GM15510 (cell line): Measurements from ENCODE around the gene CRTC3.

Experiments used
- POLR2A ChIP-seq: IDR thresholded peaks from 3 replicates; pipeline ENCODE4 v1.6.1; 2011; ENCODE audit warnings: borderline replicate concordance; ENCODE audit not compliant: insufficient read length; ENCODE audit errors: extremely low read depth

CRTC3 gene

DNA sequence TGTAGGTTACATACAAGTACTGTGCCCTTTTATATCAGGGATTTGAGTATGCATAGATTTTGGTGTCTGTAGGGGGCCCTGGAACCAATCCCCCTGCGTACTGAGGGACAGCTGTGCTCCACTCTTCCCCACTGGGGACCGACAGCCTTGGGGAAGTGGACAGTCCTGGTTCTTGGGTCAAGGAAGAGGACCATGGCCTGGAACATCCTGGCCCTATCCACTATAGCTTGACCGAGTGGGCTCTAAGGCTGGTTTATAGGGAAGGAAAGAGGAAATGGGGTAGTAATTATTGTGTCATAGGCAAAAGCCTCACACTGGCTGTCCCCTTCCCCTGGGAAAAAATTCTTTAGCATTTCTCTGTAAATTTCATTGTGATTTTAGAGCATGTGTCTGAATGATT, 49.5 kb downstream of the CRTC3 start:
- no peak for TF ChIP-seq POLR2A

DNA sequence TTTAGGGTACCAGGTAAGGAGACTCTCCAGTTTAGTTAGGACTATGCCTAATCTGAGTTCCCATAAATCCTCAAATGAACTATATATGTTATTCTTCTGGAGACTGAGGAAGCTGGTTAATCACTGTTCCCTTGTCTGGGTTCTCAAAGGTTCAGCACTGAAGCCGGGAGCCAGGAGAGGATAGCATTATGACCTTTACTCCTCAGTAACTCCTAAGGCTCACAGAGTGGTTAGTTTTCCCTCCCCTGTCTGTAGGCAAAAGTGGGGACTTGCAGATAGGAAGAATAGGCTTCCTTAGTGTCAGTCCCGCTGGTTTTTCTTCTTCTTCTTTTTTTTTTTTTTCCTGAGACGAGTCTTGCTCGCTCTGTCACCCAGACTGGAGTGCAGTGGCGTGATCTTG, 50.4 kb downstream of the CRTC3 start:
- no peak for TF ChIP-seq POLR2A

DNA sequence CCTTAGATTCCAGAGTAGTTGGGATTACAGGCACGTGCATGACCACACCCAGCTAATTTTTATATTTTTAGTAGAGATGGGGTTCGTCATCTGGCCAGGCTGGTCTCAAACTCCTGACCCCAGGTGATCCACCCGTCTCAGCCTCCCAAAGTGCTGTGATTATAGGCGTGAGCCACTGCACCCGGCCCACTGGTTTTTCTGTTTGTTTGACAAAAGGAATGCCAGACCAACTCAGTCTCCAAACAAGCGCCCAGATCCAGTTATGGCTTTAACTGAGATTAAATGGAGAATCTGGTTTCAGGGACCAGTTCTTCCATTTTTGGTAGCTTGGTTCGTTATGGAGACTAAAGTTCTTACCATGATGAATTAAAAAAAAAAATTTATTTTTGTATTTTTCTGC, 50.8 kb downstream of the CRTC3 start:
- TF ChIP-seq POLR2A, result no peak

DNA sequence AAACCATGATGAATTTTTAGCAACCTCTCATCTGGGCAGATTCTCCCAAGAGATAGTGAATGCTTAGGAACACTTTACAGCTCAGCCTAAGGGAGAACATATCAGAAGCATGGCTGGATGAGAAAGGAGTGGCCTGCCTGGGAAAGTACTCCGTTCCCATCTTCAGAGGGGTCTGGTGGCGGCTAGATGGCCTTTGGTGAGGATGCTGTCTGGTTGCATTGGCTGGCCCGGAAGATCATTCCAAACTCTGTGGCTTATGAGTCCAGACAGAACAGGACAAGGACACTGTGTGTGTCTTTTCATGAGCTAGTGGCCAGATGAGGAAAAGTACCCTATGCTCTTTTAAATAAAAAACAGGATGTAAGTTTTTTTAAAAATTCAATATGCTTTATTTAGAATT, 51.2 kb downstream of the CRTC3 start:
- TF ChIP-seq POLR2A, result no peak

- TF ChIP-seq POLR2A, result no peak
These were observed 52.1 kb downstream of the CRTC3 start for GRCh38 chr15:90581771-90582352.

- TF ChIP-seq POLR2A, result no peak
These were observed 52.8 kb downstream of the CRTC3 start for GRCh38 chr15:90582553-90582952.

- TF ChIP-seq POLR2A, result no peak
These were observed 53.9 kb downstream of the CRTC3 start for GRCh38 chr15:90583471-90584252.

GRCh38 chr15:90584841-90585240, 55.1 kb downstream of the CRTC3 start:
- no peak for TF ChIP-seq POLR2A

GRCh38 chr15:90585863-90586262, 56.1 kb downstream of the CRTC3 start:
- no peak for TF ChIP-seq POLR2A

GRCh38 chr15:90586948-90587347, 57.2 kb downstream of the CRTC3 start:
- no peak for TF ChIP-seq POLR2A

DNA sequence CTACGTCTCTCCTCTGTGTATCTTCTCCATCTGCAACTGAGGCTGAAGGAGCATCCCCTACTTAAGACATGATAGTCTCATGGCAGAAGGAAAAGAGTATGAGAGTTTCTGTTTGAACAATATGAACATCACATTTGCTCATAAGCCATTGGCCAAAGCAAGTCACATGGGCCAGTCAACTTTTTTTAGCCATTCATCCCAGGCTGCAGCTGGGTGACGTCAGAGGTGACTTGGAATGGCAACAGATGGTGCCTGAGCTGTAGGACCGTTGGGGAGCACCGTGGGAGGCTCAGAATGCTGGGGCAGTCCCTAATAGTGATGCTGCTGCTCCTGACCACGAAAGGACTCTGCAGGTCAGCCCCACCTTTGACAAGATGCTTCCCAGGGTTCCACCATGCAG, 58.7 kb downstream of the CRTC3 start:
- TF ChIP-seq POLR2A, result no peak

GRCh38 chr15:90591524-90591923, 61.8 kb downstream of the CRTC3 start:
- TF ChIP-seq POLR2A, result no peak

DNA sequence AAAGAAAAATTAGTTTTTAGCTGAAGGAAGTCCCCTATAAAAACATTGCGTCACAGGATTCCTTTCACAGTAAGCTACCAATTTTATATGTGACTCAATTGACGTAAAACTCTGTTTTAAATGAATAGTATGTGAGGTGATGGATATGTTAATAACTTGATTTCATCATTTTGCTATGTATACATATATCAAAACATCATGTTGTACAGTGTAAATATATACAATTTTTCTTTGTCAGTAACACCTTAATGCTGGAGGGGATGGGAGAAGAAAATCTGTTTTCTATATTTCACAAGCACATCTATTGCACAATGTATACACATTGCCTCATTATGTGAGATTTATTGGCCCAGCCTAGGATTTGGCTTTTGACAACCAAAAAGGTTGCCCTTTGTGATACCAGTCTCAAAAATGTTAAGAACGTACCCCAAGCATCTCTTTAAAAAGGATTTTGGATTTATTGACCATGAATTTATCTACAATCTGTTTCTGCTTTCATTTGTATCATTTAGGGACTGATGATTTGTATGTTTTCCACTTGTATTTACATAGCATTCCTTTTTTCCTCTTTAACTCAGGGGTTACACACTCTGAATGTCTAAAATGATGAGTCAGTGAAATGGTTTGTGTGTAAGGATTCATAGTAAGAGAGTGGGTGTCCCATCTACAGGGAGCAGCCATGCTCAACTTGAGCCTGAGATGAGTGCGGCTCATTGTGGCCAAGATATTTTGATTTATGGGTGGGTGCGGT, 62.6 kb downstream of the CRTC3 start:
- TF ChIP-seq POLR2A, result no peak

GRCh38 chr15:90593499-90594158, 63.9 kb downstream of the CRTC3 start:
- TF ChIP-seq POLR2A, result no peak

GRCh38 chr15:90594301-90594738, 64.6 kb downstream of the CRTC3 start:
- TF ChIP-seq POLR2A, result peak; percentile 19
